GM12801 (cell line): ENCODE measurements around the gene SRPK2.

Experiments used
- CTCF ChIP-seq: IDR thresholded peaks from one replicate; pipeline ENCODE4 v1.5.1; 2011; ENCODE audit warnings: control low read depth; ENCODE audit not compliant: insufficient read length; ENCODE audit errors: extremely low read depth

SRPK2 gene

GRCh38 chr7:105284014-105284413 lies 104.7 kb downstream of the SRPK2 start:
- TF ChIP-seq CTCF, result no peak

GRCh38 chr7:105281966-105282365 lies 106.8 kb downstream of the SRPK2 start:
- TF ChIP-seq CTCF, result no peak

GRCh38 chr7:105279688-105280007 lies 109.1 kb downstream of the SRPK2 start:
- TF ChIP-seq CTCF, result no peak

- no peak for TF ChIP-seq CTCF
Measured at GRCh38 chr7:105278973-105279687, 109.6 kb downstream of the SRPK2 start.

GRCh38 chr7:105278565-105278964 lies 110.2 kb downstream of the SRPK2 start:
- no peak for TF ChIP-seq CTCF

GRCh38 chr7:105277341-105277740 lies 111.4 kb downstream of the SRPK2 start:
- no peak for TF ChIP-seq CTCF

- no peak for TF ChIP-seq CTCF
Measured at GRCh38 chr7:105270117-105270516, 118.6 kb downstream of the SRPK2 start.
